ENCODE data around the gene MT1X.

Gene MT1X

DNA sequence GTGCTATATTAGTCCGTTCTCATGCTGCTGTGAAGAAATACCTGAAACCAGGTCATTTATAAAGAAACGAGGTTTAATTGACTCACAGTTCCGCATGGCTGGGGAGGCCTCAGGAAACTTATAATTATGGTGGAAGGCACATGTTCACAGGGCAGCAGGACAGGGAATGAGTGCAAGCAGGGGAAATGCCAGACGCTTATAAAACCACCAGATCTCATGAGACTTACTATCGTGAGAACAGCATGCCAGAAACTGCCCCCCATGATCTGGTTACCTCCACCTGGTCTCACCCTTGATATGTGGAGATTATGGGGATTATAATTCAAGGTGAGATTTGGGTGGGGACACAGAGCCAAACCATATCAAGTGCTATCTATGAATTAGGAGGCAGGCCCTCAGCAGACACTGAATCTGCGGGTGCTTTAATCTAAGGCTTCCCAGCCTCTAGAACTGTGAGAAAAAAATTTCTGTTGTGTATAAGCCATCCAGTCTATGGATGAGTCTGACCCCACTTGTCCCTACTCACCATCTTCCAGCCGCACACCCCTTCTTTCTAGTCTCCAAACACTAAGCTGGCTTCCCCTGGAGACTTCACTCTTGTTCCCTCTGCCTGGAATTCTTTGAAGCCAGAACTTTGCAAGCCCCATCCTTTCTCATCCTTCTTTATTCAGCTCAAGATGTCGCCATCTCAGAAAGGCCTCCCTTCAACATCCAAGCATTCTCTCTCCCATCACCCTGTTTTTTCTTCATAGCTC lies 46.9 kb downstream of the MT1X start:
- ChIA-PET CTCF (interaction anchor here (0.7 to 1.2 kb wide), 3 partner anchors 22 to 221 kb away, joined by 3 to 5 read pairs (median 3); no protein-coding TSS in a partner anchor), POLR2A (interaction anchor here (1.0 kb wide), 1 partner anchor 12 kb away, joined by 3 read pairs; no protein-coding TSS in a partner anchor)
- peak; percentile 66 for TF ChIP-seq SP7 (tag by site-specific recombination; IDR thresholded peaks at IDR 0.05)
- TF ChIP-seq, protein P1, sequence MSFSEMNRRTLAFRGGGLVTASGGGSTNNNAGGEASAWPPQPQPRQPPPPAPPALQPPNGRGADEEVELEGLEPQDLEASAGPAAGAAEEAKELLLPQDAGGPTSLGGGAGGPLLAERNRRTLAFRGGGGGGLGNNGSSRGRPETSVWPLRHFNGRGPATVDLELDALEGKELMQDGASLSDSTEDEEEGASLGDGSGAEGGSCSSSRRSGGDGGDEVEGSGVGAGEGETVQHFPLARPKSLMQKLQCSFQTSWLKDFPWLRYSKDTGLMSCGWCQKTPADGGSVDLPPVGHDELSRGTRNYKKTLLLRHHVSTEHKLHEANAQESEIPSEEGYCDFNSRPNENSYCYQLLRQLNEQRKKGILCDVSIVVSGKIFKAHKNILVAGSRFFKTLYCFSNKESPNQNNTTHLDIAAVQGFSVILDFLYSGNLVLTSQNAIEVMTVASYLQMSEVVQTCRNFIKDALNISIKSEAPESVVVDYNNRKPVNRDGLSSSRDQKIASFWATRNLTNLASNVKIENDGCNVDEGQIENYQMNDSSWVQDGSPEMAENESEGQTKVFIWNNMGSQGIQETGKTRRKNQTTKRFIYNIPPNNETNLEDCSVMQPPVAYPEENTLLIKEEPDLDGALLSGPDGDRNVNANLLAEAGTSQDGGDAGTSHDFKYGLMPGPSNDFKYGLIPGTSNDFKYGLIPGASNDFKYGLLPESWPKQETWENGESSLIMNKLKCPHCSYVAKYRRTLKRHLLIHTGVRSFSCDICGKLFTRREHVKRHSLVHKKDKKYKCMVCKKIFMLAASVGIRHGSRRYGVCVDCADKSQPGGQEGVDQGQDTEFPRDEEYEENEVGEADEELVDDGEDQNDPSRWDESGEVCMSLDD (tag by site-specific recombination; IDR thresholded peaks at IDR 0.05): no peak
- no peak for TF ChIP-seq ZNF777 (tag by site-specific recombination; IDR thresholded peaks at IDR 0.05; ENCODE audit: borderline replicate concordance)
- TF ChIP-seq ZBTB17 (tag by site-specific recombination; IDR thresholded peaks at IDR 0.05): no peak
- Histone ChIP-seq H3K27ac (ENCODE audit: extremely low read depth, low read depth, low read length) (peak overlapping the region; percentile 50; the same call in 1 of the 2 replicates), H3K4me3 (ENCODE audit: low read depth, low read length) (peak overlapping the region; percentile 87), H3K36me3 (ENCODE audit: control insufficient read depth in 2 of 2, insufficient read depth in 1 of 2, low read length in 2 of 2) (no peaks in the 10 kb centered on the region), H3K4me1 (ENCODE audit: control insufficient read depth, insufficient read depth, low read length) (peaks cover 3% of the 10 kb centered on the region; the same call in 1 of the 2 replicates), H3K9me3 (ENCODE audit: control insufficient read depth, insufficient read depth, low read depth, low read length) (no peaks in the 10 kb centered on the region)

DNA sequence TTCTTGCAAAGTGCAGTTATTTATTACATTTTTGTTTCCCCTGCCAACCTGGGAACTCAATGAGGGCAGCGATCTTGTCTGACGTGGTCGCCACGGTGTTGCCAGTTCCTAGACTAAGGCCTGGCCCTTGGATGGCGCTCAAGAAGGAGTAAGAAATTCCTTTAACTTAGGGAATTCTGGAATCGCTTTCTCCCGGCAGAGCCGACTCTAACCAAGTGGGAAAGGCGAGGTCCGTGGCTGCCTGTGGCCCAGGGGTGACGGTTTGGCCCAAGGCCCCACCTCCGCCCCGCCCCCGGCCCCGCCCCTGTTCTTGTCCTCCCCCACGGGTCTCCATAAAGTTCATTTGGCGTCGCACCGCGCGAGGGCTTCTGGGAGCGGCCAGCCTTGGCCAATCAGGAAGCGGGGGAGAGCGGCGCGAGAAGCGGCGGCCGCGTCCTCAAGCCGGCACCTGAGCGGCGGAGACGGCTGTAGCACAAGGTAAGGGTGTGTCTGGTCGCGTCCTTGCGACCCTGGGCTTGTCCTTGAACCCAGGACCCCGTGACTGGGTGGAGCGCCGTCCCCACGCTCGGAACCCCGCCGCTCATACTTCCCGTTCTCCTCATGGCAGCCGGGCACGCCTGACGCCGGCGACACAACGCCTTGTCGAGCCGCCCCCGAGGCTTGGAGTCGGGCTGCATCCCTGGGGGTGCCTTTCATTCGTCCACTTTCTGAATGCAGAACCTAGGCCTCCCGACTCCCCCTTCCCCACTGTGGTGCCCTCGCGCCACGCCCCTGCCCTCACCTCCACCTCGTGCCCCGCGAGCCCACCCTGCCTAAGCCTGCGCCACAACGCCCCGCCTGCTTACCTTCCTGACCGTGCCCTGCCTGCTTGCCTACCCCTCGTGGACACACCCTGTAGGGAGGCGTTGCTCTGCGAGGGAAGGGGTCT lies 47.7 kb downstream of the MT1X start, which contains the start of gene NUP93:
NUP93 (plus strand) TSS at position 395 of the 928 bp plus-strand sequence. CDS start 18,119 bp downstream, outside the sequence.
- ChIA-PET POLR2A (interaction anchor here (1.0 kb wide), 1 partner anchor 13 kb away, joined by 3 read pairs; no protein-coding TSS in a partner anchor), CTCF (interaction anchor here (0.7 kb wide), 1 partner anchor 23 kb away, joined by 3 read pairs; no protein-coding TSS in a partner anchor)
- peaks cover 3% of the 10 kb centered on the region; the same call in 1 of the 2 replicates for H3K4me1 ChIP-seq (ENCODE audit: control insufficient read depth, insufficient read depth, low read length)
- TF ChIP-seq ZNF248 (tag by site-specific recombination; IDR thresholded peaks at IDR 0.05) (no peak), ZNF626 (tag by site-specific recombination; IDR thresholded peaks at IDR 0.05) (no peak), ZNF76 (tag by site-specific recombination; IDR thresholded peaks at IDR 0.05; ENCODE audit: borderline replicate concordance, low read depth) (peak; percentile 81), ZNF302 (tag by site-specific recombination; IDR thresholded peaks at IDR 0.05; ENCODE audit: low read depth) (no peak), ZNF335 (tag by site-specific recombination; conservative IDR thresholded peaks at IDR 0.05) (peak; percentile 79), TCF7L2 (IDR thresholded peaks at IDR 0.05; ENCODE audit: borderline replicate concordance, low read depth, low read length) (no peak), ZNF529 (tag by site-specific recombination; IDR thresholded peaks at IDR 0.05; ENCODE audit: insufficient replicate concordance) (no peak), ZNF366 (tag by site-specific recombination; conservative IDR thresholded peaks at IDR 0.05) (no peak), KLF1 (tag by site-specific recombination; IDR thresholded peaks at IDR 0.05) (peak; percentile 85), ZNF785 (tag by site-specific recombination; IDR thresholded peaks at IDR 0.05) (no peak), ZNF155 (tag by site-specific recombination; IDR thresholded peaks at IDR 0.05) (no peak), SP3 (tag by site-specific recombination; IDR thresholded peaks at IDR 0.05) (peak; percentile 72), OVOL3 (tag by site-specific recombination; IDR thresholded peaks at IDR 0.05) (no peak), SP2 (tag by site-specific recombination; IDR thresholded peaks at IDR 0.05) (peak; percentile 65)
- TF ChIP-seq, protein P2, sequence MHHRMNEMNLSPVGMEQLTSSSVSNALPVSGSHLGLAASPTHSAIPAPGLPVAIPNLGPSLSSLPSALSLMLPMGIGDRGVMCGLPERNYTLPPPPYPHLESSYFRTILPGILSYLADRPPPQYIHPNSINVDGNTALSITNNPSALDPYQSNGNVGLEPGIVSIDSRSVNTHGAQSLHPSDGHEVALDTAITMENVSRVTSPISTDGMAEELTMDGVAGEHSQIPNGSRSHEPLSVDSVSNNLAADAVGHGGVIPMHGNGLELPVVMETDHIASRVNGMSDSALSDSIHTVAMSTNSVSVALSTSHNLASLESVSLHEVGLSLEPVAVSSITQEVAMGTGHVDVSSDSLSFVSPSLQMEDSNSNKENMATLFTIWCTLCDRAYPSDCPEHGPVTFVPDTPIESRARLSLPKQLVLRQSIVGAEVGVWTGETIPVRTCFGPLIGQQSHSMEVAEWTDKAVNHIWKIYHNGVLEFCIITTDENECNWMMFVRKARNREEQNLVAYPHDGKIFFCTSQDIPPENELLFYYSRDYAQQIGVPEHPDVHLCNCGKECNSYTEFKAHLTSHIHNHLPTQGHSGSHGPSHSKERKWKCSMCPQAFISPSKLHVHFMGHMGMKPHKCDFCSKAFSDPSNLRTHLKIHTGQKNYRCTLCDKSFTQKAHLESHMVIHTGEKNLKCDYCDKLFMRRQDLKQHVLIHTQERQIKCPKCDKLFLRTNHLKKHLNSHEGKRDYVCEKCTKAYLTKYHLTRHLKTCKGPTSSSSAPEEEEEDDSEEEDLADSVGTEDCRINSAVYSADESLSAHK (tag by site-specific recombination; IDR thresholded peaks at IDR 0.05): no peak
- TF ChIP-seq, protein P3, sequence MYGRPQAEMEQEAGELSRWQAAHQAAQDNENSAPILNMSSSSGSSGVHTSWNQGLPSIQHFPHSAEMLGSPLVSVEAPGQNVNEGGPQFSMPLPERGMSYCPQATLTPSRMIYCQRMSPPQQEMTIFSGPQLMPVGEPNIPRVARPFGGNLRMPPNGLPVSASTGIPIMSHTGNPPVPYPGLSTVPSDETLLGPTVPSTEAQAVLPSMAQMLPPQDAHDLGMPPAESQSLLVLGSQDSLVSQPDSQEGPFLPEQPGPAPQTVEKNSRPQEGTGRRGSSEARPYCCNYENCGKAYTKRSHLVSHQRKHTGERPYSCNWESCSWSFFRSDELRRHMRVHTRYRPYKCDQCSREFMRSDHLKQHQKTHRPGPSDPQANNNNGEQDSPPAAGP (tag by site-specific recombination; IDR thresholded peaks at IDR 0.05): no peak
- TF ChIP-seq, protein P4, sequence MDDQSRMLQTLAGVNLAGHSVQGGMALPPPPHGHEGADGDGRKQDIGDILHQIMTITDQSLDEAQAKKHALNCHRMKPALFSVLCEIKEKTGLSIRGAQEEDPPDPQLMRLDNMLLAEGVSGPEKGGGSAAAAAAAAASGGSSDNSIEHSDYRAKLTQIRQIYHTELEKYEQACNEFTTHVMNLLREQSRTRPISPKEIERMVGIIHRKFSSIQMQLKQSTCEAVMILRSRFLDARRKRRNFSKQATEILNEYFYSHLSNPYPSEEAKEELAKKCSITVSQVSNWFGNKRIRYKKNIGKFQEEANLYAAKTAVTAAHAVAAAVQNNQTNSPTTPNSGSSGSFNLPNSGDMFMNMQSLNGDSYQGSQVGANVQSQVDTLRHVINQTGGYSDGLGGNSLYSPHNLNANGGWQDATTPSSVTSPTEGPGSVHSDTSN (CRISPR knock-in tag; IDR thresholded peaks at IDR 0.05): no peak
- TF ChIP-seq, protein P5, sequence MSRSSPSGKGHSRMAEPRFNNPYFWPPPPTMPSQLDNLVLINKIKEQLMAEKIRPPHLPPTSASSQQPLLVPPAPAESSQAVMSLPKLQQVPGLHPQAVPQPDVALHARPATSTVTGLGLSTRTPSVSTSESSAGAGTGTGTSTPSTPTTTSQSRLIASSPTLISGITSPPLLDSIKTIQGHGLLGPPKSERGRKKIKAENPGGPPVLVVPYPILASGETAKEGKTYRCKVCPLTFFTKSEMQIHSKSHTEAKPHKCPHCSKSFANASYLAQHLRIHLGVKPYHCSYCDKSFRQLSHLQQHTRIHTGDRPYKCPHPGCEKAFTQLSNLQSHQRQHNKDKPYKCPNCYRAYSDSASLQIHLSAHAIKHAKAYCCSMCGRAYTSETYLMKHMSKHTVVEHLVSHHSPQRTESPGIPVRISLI (tag by site-specific recombination; IDR thresholded peaks at IDR 0.05): no peak

More for the DNA sequence above, 47.7 kb downstream of the MT1X start, which contains the start of gene NUP93:
- peak within 1 kb of the TSS; percentile 63; the same call in 1 of the 2 replicates for H3K27ac ChIP-seq (ENCODE audit: extremely low read depth, low read depth, low read length)
- H3K9me3 ChIP-seq (ENCODE audit: control insufficient read depth, insufficient read depth, low read depth, low read length): no peaks in the 10 kb centered on the region
- no peaks in the 10 kb centered on the region for H3K36me3 ChIP-seq (ENCODE audit: control insufficient read depth in 2 of 2, insufficient read depth in 1 of 2, low read length in 2 of 2)
- H3K4me3 ChIP-seq (ENCODE audit: low read depth, low read length): peak within 1 kb of the TSS; percentile 87
